Measurements from ENCODE around the gene PALD1.
"Not testable (repeated sequence)": the region's sequence is repeated elsewhere in the genome, so short reads cannot be mapped to it uniquely, and the experiment has no call there.

PALD1 gene

GRCh38 chr10:70482982-70483760, 4.6 kb downstream of the PALD1 start:
- no peak for DNase-seq (ENCODE audit: low read depth)

- not testable (repeated sequence) for DNase-seq (ENCODE audit: low read depth)
Measured at GRCh38 chr10:70483872-70484271, 5.3 kb downstream of the PALD1 start.

GRCh38 chr10:70487824-70488223, 9.3 kb downstream of the PALD1 start:
- DNase-seq (ENCODE audit: low read depth) = no peak

- DNase-seq (ENCODE audit: low read depth) = no peak
Measured at GRCh38 chr10:70490142-70490541, 11.6 kb downstream of the PALD1 start.

- DNase-seq (ENCODE audit: low read depth) = no peak
Measured at GRCh38 chr10:70491614-70492013, 13.0 kb downstream of the PALD1 start.

- no peak for DNase-seq (ENCODE audit: low read depth)
Measured at GRCh38 chr10:70492786-70493659, 14.5 kb downstream of the PALD1 start.

GRCh38 chr10:70493660-70494234, 15.2 kb downstream of the PALD1 start:
- no peak for DNase-seq (ENCODE audit: low read depth)

GRCh38 chr10:70494536-70494935, 16.0 kb downstream of the PALD1 start:
- no peak for DNase-seq (ENCODE audit: low read depth)

GRCh38 chr10:70494966-70495365, 16.4 kb downstream of the PALD1 start:
- DNase-seq (ENCODE audit: low read depth) = no peak

- DNase-seq (ENCODE audit: low read depth) = no peak
Measured at GRCh38 chr10:70495691-70496261, 17.2 kb downstream of the PALD1 start.

GRCh38 chr10:70496341-70497119, 18.0 kb downstream of the PALD1 start:
- DNase-seq (ENCODE audit: low read depth) = no peak

- DNase-seq (ENCODE audit: low read depth) = no peak
Measured at GRCh38 chr10:70497120-70497545, 18.6 kb downstream of the PALD1 start.

- no peak for DNase-seq (ENCODE audit: low read depth)
Measured at GRCh38 chr10:70498970-70499835, 20.6 kb downstream of the PALD1 start.

GRCh38 chr10:70499836-70500167, 21.2 kb downstream of the PALD1 start:
- DNase-seq (ENCODE audit: low read depth) = no peak

- no peak for DNase-seq (ENCODE audit: low read depth)
Measured at GRCh38 chr10:70500368-70500767, 21.8 kb downstream of the PALD1 start.

- DNase-seq (ENCODE audit: low read depth) = no peak
Measured at GRCh38 chr10:70500812-70501301, 22.3 kb downstream of the PALD1 start.

- no peak for DNase-seq (ENCODE audit: low read depth)
Measured at GRCh38 chr10:70502406-70502805, 23.8 kb downstream of the PALD1 start.

- DNase-seq (ENCODE audit: low read depth) = no peak
Measured at GRCh38 chr10:70503776-70504175, 25.2 kb downstream of the PALD1 start.

- no peak for DNase-seq (ENCODE audit: low read depth)
Measured at GRCh38 chr10:70504521-70505358, 26.2 kb downstream of the PALD1 start.

- DNase-seq (ENCODE audit: low read depth) = no peak
Measured at GRCh38 chr10:70505908-70506307, 27.3 kb downstream of the PALD1 start.
